Caco-2 (cell line): ENCODE results near the gene TRIM15. TPM values are rescaled to one million over a fixed set of nuclear protein-coding genes. Genes with fewer than 3 reads are reported as not detected.

ENCODE experiments used
- BruUV-seq: library from RNA; stranded (reverse); fragments of 400-500 nt; replicated peaks from 2 replicates; lab custom pipeline; 2021; lab: Mats Ljungman, UMichigan
- CTCF ChIA-PET: fragments of 300-600 bp; sonication (Branson Sonifier 250); formaldehyde crosslinking; loops from one replicate; lab custom pipeline; 2022; ENCODE audit warnings: antibody characterized with exemption; lab: Charles Lee
- POLR2A ChIA-PET: fragments of 300-600 bp; sonication (Branson Sonifier 250); formaldehyde crosslinking; loops from one replicate; lab custom pipeline; 2022; ENCODE audit warnings: antibody characterized with exemption; lab: Charles Lee
- DNase-seq, 2 experiments: peaks; one replicate each; pipeline versions ENCODE4 v3.0.0 to v3.0.0-alpha.2; 2020 to 2022
- H3K27me3 ChIP-seq: replicated peaks from 2 replicates; pipeline ENCODE4 v1.6.0; 2011; ENCODE audit warnings: low read length; ENCODE audit not compliant: control insufficient read depth, insufficient read depth
- H3K36me3 ChIP-seq: 2 replicates; pipeline ENCODE4 v1.5.1; 2011; ENCODE audit warnings: low read length; ENCODE audit not compliant: control insufficient read depth, insufficient read depth
- H3K4me1 ChIP-seq: fragments of 250-450 bp; sonication (Bioruptor Pico); 2 replicates; pipeline ENCODE4 v1.5.1; 2020; ENCODE audit warnings: mild to moderate bottlenecking
- H3K4me3 ChIP-seq: 2 replicates; pipeline ENCODE4 v1.5.1; 2011; ENCODE audit warnings: low read depth, mild to moderate bottlenecking, control low read depth, low read length
- H3K9me3 ChIP-seq: fragments of 250-450 bp; sonication (Bioruptor Pico); 2 replicates; pipeline ENCODE4 v1.5.1; 2020; ENCODE audit warnings: mild to moderate bottlenecking, moderate library complexity
- H3K27ac Mint-ChIP-seq: one replicate; pipeline ENCODE4 v1.8.0; 2022; ENCODE audit warnings: mixed read lengths; ENCODE audit not compliant: unreplicated experiment
- H3K27me3 Mint-ChIP-seq: one replicate; pipeline ENCODE4 v1.8.0; 2022; ENCODE audit warnings: mixed read lengths; ENCODE audit not compliant: insufficient read depth, unreplicated experiment
- H3K36me3 Mint-ChIP-seq: one replicate; pipeline ENCODE4 v1.8.0; 2022; ENCODE audit warnings: mild to moderate bottlenecking, mixed read lengths; ENCODE audit not compliant: insufficient read depth, unreplicated experiment
- H3K4me1 Mint-ChIP-seq: one replicate; pipeline ENCODE4 v1.8.0; 2022; ENCODE audit warnings: low read depth, mixed read lengths; ENCODE audit not compliant: unreplicated experiment
- H3K4me3 Mint-ChIP-seq: one replicate; pipeline ENCODE4 v1.8.0; 2022; ENCODE audit warnings: mild to moderate bottlenecking, moderate library complexity, mixed read lengths; ENCODE audit not compliant: unreplicated experiment
- H3K9me3 Mint-ChIP-seq: one replicate; pipeline ENCODE4 v1.8.0; 2022; ENCODE audit warnings: mixed read lengths; ENCODE audit not compliant: unreplicated experiment
- CTCF ChIP-seq, 2 experiments: fragments of 200-600 bp in 1 of 2; IDR thresholded peaks; 1 replicate in 1 of 2; 2 replicates in 1 of 2; pipeline versions ENCODE4 v1.5.1 to v1.8.0; 2011 to 2022; ENCODE audit warnings: antibody characterized with exemption in 1 of 2, control low read depth in 1 of 2, inconsistent platforms in 1 of 2, low read depth in 1 of 2, low read length in 1 of 2, mild to moderate bottlenecking in 1 of 2, moderate library complexity in 1 of 2; ENCODE audit not compliant: insufficient read depth in 1 of 2, severe bottlenecking in 1 of 2, unreplicated experiment in 1 of 2
- intact Hi-C: fragments of 100-400 bp; cut with micrococcal nuclease; formaldehyde crosslinking; loops from one replicate; pipeline ENCODE4 v1.10.0; 2022; ENCODE audit not compliant: unreplicated experiment
- total RNA-seq: library from RNA; stranded (reverse); gene quantifications from 2 replicates; pipeline ENCODE4 v1.2.3, GENCODE V29; 2022

TRIM15 gene
- total RNA-seq, 1 experiment from 2014 or later: 6.9 TPM

DNA sequence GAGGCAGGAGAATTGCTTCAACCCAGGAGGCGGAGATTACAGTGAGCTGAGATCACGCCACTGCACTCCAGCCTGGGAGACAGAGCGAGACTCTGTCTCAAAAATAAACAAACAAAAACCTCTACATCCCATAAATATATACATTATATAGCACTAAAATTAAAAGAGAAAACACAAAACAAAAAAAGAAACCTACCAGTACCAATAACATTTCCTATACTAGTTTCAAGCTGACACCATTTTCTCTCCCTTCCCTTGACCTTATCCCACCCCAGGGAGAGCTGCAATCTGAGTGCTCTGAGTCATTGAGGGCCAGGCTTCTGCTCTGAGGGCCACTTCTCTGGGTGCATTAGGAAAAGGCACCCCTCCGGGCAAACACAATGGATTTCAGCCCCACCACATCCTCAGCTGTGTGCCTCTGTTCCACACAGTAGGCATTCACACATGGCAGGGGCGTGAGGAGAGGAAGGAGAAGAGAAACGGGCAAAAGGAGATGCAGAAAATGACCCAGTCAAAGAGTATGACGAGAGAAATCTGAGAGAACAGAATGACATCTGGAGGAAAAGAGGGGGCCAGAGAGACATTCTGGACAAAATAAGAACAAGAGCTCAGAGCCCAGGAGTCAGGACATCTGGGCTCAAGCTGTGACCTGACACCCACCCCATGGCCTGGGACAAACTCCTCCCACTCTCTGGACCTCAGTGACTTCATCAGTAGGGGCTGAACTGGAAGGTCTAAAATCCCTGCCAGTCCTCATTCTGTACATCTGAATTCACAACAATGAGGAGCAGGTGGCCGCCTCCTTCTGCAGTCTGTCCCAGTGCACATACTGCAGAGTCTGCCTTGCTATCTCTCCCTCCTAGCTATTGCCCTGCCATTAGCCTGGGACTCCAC, 31.7 kb downstream of the TRIM15 start:
- Histone ChIP-seq H3K4me1 (no peaks in the 10 kb centered on the region), H3K4me3 (no peak overlapping the region), H3K9me3 (no peaks in the 10 kb centered on the region), H3K36me3 (peaks cover 1% of the 10 kb centered on the region), H3K27me3 (no peaks in the 10 kb centered on the region)
- DNase-seq: no peak
- Mint-ChIP-seq H3K36me3 (peaks cover 38% of the 10 kb centered on the region), H3K4me1 (no peaks in the 10 kb centered on the region), H3K27me3 (no peaks in the 10 kb centered on the region), H3K4me3 (no peak overlapping the region), H3K27ac (no peak overlapping the region), H3K9me3 (no peaks in the 10 kb centered on the region)
- POLR2A ChIA-PET: no interaction called here
- intact Hi-C loops: no loop called here
- BruUV-seq: no TSS peak
- no peak for TF ChIP-seq CTCF (IDR thresholded peaks at IDR 0.05; ENCODE audit: insufficient read depth in 1 of 2, low read depth in 1 of 2, low read length in 1 of 2, severe bottlenecking in 1 of 2, unreplicated experiment in 1 of 2)
- CTCF ChIA-PET: no interaction called here

GRCh38 chr6:30195951-30196350, 32.6 kb downstream of the TRIM15 start:
- Histone ChIP-seq H3K36me3 (peaks cover 1% of the 10 kb centered on the region), H3K9me3 (no peaks in the 10 kb centered on the region), H3K4me1 (no peaks in the 10 kb centered on the region), H3K4me3 (no peak overlapping the region), H3K27me3 (no peaks in the 10 kb centered on the region)
- H3K4me3 Mint-ChIP-seq: no peak overlapping the region
- no TSS peak for BruUV-seq
- H3K27ac Mint-ChIP-seq: no peak overlapping the region
- H3K36me3 Mint-ChIP-seq: peaks cover 36% of the 10 kb centered on the region
- intact Hi-C loops: no loop called here
- POLR2A ChIA-PET: no interaction called here
- no peak for DNase-seq
- no peak for TF ChIP-seq CTCF (IDR thresholded peaks at IDR 0.05; ENCODE audit: insufficient read depth in 1 of 2, low read depth in 1 of 2, low read length in 1 of 2, severe bottlenecking in 1 of 2, unreplicated experiment in 1 of 2)
- CTCF ChIA-PET: no interaction called here
- no peaks in the 10 kb centered on the region for H3K4me1 Mint-ChIP-seq
- H3K9me3 Mint-ChIP-seq: no peaks in the 10 kb centered on the region
- no peaks in the 10 kb centered on the region for H3K27me3 Mint-ChIP-seq

GRCh38 chr6:30196376-30196775, 33.0 kb downstream of the TRIM15 start:
- H3K27me3 ChIP-seq: no peaks in the 10 kb centered on the region
- Mint-ChIP-seq H3K9me3 (no peaks in the 10 kb centered on the region), H3K4me1 (no peaks in the 10 kb centered on the region), H3K4me3 (no peak overlapping the region), H3K27me3 (no peaks in the 10 kb centered on the region), H3K36me3 (peaks cover 36% of the 10 kb centered on the region), H3K27ac (no peak overlapping the region)
- no peak for TF ChIP-seq CTCF (IDR thresholded peaks at IDR 0.05; ENCODE audit: insufficient read depth in 1 of 2, low read depth in 1 of 2, low read length in 1 of 2, severe bottlenecking in 1 of 2, unreplicated experiment in 1 of 2)
- H3K36me3 ChIP-seq: peaks cover 1% of the 10 kb centered on the region
- no TSS peak for BruUV-seq
- ChIA-PET POLR2A (no interaction called here), CTCF (no interaction called here)
- intact Hi-C loops: no loop called here
- no peak overlapping the region for H3K4me3 ChIP-seq
- DNase-seq: no peak
- no peaks in the 10 kb centered on the region for H3K4me1 ChIP-seq
- H3K9me3 ChIP-seq: no peaks in the 10 kb centered on the region
